Renal pelvis (tissue), 4 donors: ENCODE data around the gene COX11. TPM values are rescaled to one million over a fixed set of nuclear protein-coding genes. Genes with fewer than 3 reads are reported as not detected.

Source experiments
- DNase-seq: peaks from one replicate; pipeline ENCODE4 v3.0.0-alpha.2; 2013
- polyA plus RNA-seq, 3 donors: library from polyadenylated mRNA; unstranded; fragments of 120-200 nt; gene quantifications; one replicate each; pipeline ENCODE4 v1.2.1, GENCODE V29; 2013; ENCODE audit not compliant: insufficient read length in 3 of 3

Gene COX11
- polyA plus RNA-seq, 3 donors, result 74.6 to 112 (median 112) TPM

DNA sequence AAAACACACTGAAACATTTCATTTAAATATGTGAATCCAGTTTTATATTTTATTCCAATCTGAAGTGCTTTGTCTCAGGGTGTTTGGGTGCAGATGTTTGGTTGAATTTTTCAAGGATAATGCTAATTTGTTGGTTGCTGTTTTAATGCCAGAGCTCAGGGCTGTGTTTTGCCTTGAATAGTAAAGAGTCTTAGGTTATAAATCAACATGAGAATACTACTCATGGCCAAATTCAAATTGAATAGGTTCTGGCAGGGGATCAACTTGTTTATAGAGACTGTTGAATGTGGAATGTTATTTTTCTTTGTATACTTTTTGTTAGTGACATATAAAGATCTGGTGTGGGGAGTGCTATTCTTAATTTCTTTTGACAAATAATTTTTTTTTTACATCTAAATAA, 49.0 kb downstream of the COX11 start:
- no peak for DNase-seq

DNA sequence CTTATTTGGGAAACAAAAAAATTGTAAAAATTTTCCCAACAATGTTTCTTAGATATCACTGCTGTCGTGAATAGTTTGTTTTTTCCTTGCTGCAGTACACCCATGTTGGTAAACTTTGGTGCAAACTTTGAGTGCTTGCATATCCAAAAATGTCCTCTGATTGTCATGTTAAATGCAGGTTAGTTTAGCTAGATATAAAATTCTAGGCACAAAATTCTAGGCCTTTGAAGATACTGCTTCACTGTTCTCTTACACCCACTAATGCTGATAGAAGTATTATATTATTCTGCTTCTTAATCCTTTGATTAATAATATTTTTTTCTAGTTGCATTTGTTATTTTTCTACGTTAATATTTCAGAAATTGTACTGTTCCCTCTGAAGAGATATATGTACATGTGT, 51.7 kb downstream of the COX11 start:
- DNase-seq, result no peak

Other genes with a start within 250 kb of the COX11 start
- gene TOM1L1, start 67.8 kb downstream of the COX11 start, polyA plus RNA-seq, result 100 to 1,000 TPM in 1 of 3 donors, 10 to 100 TPM in 2; 78.6 to 129 (median 97.5) TPM
- gene STXBP4, start 111 bp upstream of the COX11 start, polyA plus RNA-seq, result 10 to 100 TPM; 14.1 to 19.1 (median 19.1) TPM